ENCODE results near the gene OR13C5.

Gene OR13C5

GRCh38 chr9:104589626-104590025, 9.6 kb downstream of the OR13C5 start:
- Histone ChIP-seq H2BK12ac (ENCODE audit: low read length in 2 of 2) (no peak overlapping the region), H3K36me3 (ENCODE audit: control insufficient read depth in 1 of 2, insufficient read depth in 2 of 2, low read depth in 1 of 2, low read length in 2 of 2) (no peaks in the 10 kb centered on the region), H3K4ac (ENCODE audit: low read depth in 1 of 2, low read length in 2 of 2) (no peak overlapping the region), H3K79me1 (replicated peaks; ENCODE audit: low read length, poor library complexity, severe bottlenecking) (no peaks in the 10 kb centered on the region), H2BK5ac (ENCODE audit: low read depth, low read length, poor library complexity, severe bottlenecking) (no peak overlapping the region), H4K91ac (ENCODE audit: low read length) (no peak overlapping the region), H4K8ac (ENCODE audit: low read length) (no peak overlapping the region), H3K27me3 (ENCODE audit: control insufficient read depth in 1 of 2, insufficient read depth in 1 of 2, low read length in 2 of 2) (no peaks in the 10 kb centered on the region), H3K27ac (ENCODE audit: low read length, poor library complexity, severe bottlenecking) (no peak overlapping the region), H3K23ac (ENCODE audit: low read length in 2 of 2) (no peak overlapping the region), H2AK5ac (ENCODE audit: low read length, severe bottlenecking) (no peak overlapping the region), H3K9ac (ENCODE audit: low read length) (no peak overlapping the region), H3K4me2 (ENCODE audit: low read length, poor library complexity, severe bottlenecking) (no peak overlapping the region), H3K4me1 (ENCODE audit: control insufficient read depth, insufficient read depth, low read depth, low read length) (no peaks in the 10 kb centered on the region), H3K9me3 (ENCODE audit: control insufficient read depth, low read length) (peaks cover 9% of the 10 kb centered on the region), H2BK15ac (ENCODE audit: low read depth, poor library complexity, severe bottlenecking) (no peak overlapping the region), H3K4me3 (ENCODE audit: insufficient read depth in 1 of 2, low read depth in 1 of 2, low read length in 2 of 2) (no peak overlapping the region), H2AFZ (ENCODE audit: low read depth, low read length) (no peak overlapping the region), H2BK120ac (ENCODE audit: low read depth, low read length) (no peak overlapping the region), H3K18ac (ENCODE audit: low read depth in 1 of 2, low read length in 2 of 2) (no peak overlapping the region), H3K14ac (ENCODE audit: low read length in 2 of 2) (no peak overlapping the region)
- WGBS = no CpG with 5 or more reads among the region's 1 CpG
- DNase-seq = no peak

DNA sequence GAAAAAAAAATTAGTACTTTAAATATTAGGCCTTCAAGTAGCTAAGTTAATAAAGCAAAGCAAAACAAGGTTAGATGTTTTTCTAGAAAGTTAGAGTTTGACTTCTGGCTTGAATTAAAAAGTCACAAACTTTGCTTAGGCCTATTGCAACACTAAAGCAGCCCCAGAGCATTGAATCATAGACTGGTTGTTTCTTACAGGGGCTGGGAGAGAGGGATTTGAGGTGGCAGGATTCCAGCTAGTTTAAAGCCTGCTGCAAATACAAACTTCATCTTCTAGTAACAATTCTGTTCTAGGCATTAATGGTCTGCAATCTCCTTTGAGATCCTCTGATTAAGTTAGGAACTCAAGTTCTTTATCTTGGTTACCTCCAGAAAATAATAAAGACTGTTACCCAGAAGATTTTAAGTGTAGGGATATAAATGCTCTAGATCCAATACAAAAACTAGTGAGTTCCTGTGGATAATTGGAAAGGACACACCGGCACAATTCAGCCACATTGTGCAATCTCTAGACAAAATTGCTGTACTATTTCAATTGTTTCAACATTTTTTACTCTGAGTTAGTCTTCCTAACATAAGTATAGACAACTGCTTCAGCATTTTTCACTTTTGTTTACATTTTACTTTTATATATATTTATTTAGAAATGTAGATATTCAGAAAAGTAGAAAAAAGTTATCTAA, 12.6 kb downstream of the OR13C5 start:
- no peak for DNase-seq
- Histone ChIP-seq H2AK5ac (ENCODE audit: low read length, severe bottlenecking) (no peak overlapping the region), H3K14ac (ENCODE audit: low read length in 2 of 2) (no peak overlapping the region), H3K4ac (ENCODE audit: low read depth in 1 of 2, low read length in 2 of 2) (no peak overlapping the region), H3K4me2 (ENCODE audit: low read length, poor library complexity, severe bottlenecking) (no peak overlapping the region), H3K9ac (ENCODE audit: low read length) (peak overlapping the region; percentile 63), H3K4me3 (ENCODE audit: insufficient read depth in 1 of 2, low read depth in 1 of 2, low read length in 2 of 2) (no peak overlapping the region), H2BK120ac (ENCODE audit: low read depth, low read length) (no peak overlapping the region), H3K36me3 (ENCODE audit: control insufficient read depth in 1 of 2, insufficient read depth in 2 of 2, low read depth in 1 of 2, low read length in 2 of 2) (no peaks in the 10 kb centered on the region), H2BK15ac (ENCODE audit: low read depth, poor library complexity, severe bottlenecking) (no peak overlapping the region), H3K23ac (ENCODE audit: low read length in 2 of 2) (no peak overlapping the region), H3K79me1 (replicated peaks; ENCODE audit: low read length, poor library complexity, severe bottlenecking) (no peaks in the 10 kb centered on the region), H3K4me1 (ENCODE audit: control insufficient read depth, insufficient read depth, low read depth, low read length) (no peaks in the 10 kb centered on the region), H4K91ac (ENCODE audit: low read length) (no peak overlapping the region), H2BK5ac (ENCODE audit: low read depth, low read length, poor library complexity, severe bottlenecking) (peak overlapping the region; percentile 44), H3K9me3 (ENCODE audit: control insufficient read depth, low read length) (no peaks in the 10 kb centered on the region), H4K8ac (ENCODE audit: low read length) (no peak overlapping the region), H2BK12ac (ENCODE audit: low read length in 2 of 2) (no peak overlapping the region), H3K18ac (ENCODE audit: low read depth in 1 of 2, low read length in 2 of 2) (no peak overlapping the region), H3K27me3 (ENCODE audit: control insufficient read depth in 1 of 2, insufficient read depth in 1 of 2, low read length in 2 of 2) (no peaks in the 10 kb centered on the region), H2AFZ (ENCODE audit: low read depth, low read length) (no peak overlapping the region), H3K27ac (ENCODE audit: low read length, poor library complexity, severe bottlenecking) (no peak overlapping the region)
- WGBS = 100% methylated on average over 1 of the region's 1 CpG

DNA sequence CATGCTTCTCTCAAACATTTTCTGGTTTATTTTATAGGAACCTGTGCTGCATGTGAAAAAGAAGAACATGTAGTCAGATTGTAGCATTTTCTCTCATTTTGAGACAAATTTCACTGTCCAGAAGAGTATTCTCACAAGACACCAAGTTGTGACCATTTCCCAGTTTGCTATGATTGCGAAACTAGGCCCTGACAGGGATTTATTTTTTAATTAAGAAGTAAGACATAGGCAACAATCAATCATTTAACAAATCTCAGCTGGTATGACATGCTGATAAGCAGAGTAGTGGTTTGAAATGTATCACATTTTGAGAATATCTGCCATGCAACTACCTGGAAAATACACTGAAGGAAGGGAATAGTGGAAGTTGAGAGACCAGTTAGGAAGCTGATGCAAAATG, 18.7 kb downstream of the OR13C5 start:
- Histone ChIP-seq H3K9me3 (ENCODE audit: control insufficient read depth, low read length) (no peaks in the 10 kb centered on the region), H2AFZ (ENCODE audit: low read depth, low read length) (no peak overlapping the region), H2BK12ac (ENCODE audit: low read length in 2 of 2) (no peak overlapping the region), H3K79me1 (replicated peaks; ENCODE audit: low read length, poor library complexity, severe bottlenecking) (no peaks in the 10 kb centered on the region), H2BK5ac (ENCODE audit: low read depth, low read length, poor library complexity, severe bottlenecking) (no peak overlapping the region), H3K36me3 (ENCODE audit: control insufficient read depth in 1 of 2, insufficient read depth in 2 of 2, low read depth in 1 of 2, low read length in 2 of 2) (no peaks in the 10 kb centered on the region), H4K91ac (ENCODE audit: low read length) (no peak overlapping the region), H3K27me3 (ENCODE audit: control insufficient read depth in 1 of 2, insufficient read depth in 1 of 2, low read length in 2 of 2) (no peaks in the 10 kb centered on the region), H3K4me3 (ENCODE audit: insufficient read depth in 1 of 2, low read depth in 1 of 2, low read length in 2 of 2) (no peak overlapping the region), H3K23ac (ENCODE audit: low read length in 2 of 2) (no peak overlapping the region), H2AK5ac (ENCODE audit: low read length, severe bottlenecking) (no peak overlapping the region), H4K8ac (ENCODE audit: low read length) (no peak overlapping the region), H3K14ac (ENCODE audit: low read length in 2 of 2) (no peak overlapping the region), H3K4me1 (ENCODE audit: control insufficient read depth, insufficient read depth, low read depth, low read length) (no peaks in the 10 kb centered on the region), H3K4me2 (ENCODE audit: low read length, poor library complexity, severe bottlenecking) (no peak overlapping the region), H3K4ac (ENCODE audit: low read depth in 1 of 2, low read length in 2 of 2) (no peak overlapping the region), H2BK120ac (ENCODE audit: low read depth, low read length) (no peak overlapping the region), H3K9ac (ENCODE audit: low read length) (no peak overlapping the region), H3K18ac (ENCODE audit: low read depth in 1 of 2, low read length in 2 of 2) (no peak overlapping the region), H2BK15ac (ENCODE audit: low read depth, poor library complexity, severe bottlenecking) (no peak overlapping the region), H3K27ac (ENCODE audit: low read length, poor library complexity, severe bottlenecking) (no peak overlapping the region)
- no CpG with 5 or more reads among the region's 1 CpG for WGBS
- no peak for DNase-seq

DNA sequence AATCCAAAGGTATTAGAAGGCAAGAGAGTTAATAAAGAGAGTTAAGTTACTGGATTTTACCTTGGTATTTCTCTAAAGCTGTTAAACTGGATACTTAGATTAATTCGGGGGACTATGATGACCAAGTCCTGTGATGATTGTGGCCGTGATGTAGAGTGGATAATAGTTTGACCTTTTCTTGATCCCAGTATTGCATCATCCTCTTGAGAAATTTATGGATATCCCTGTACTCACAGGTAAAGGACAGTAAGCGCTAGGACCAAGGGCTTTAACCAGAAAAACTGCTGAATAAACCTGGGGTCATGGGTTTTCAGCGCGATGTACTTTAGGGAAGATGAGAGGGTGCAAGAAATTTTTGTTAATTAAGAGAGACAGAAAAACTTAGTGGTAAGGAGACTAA, 21.9 kb downstream of the OR13C5 start:
- Histone ChIP-seq H3K9me3 (ENCODE audit: control insufficient read depth, low read length) (peaks cover 20% of the 10 kb centered on the region), H3K4me2 (ENCODE audit: low read length, poor library complexity, severe bottlenecking) (no peak overlapping the region), H3K14ac (ENCODE audit: low read length in 2 of 2) (no peak overlapping the region), H2AK5ac (ENCODE audit: low read length, severe bottlenecking) (no peak overlapping the region), H2AFZ (ENCODE audit: low read depth, low read length) (no peak overlapping the region), H3K27me3 (ENCODE audit: control insufficient read depth in 1 of 2, insufficient read depth in 1 of 2, low read length in 2 of 2) (no peaks in the 10 kb centered on the region), H2BK12ac (ENCODE audit: low read length in 2 of 2) (no peak overlapping the region), H3K4me1 (ENCODE audit: control insufficient read depth, insufficient read depth, low read depth, low read length) (no peaks in the 10 kb centered on the region), H3K36me3 (ENCODE audit: control insufficient read depth in 1 of 2, insufficient read depth in 2 of 2, low read depth in 1 of 2, low read length in 2 of 2) (no peaks in the 10 kb centered on the region), H2BK15ac (ENCODE audit: low read depth, poor library complexity, severe bottlenecking) (no peak overlapping the region), H2BK5ac (ENCODE audit: low read depth, low read length, poor library complexity, severe bottlenecking) (no peak overlapping the region), H3K18ac (ENCODE audit: low read depth in 1 of 2, low read length in 2 of 2) (no peak overlapping the region), H2BK120ac (ENCODE audit: low read depth, low read length) (no peak overlapping the region), H3K27ac (ENCODE audit: low read length, poor library complexity, severe bottlenecking) (no peak overlapping the region), H3K4ac (ENCODE audit: low read depth in 1 of 2, low read length in 2 of 2) (no peak overlapping the region), H3K9ac (ENCODE audit: low read length) (no peak overlapping the region), H3K4me3 (ENCODE audit: insufficient read depth in 1 of 2, low read depth in 1 of 2, low read length in 2 of 2) (no peak overlapping the region), H3K23ac (ENCODE audit: low read length in 2 of 2) (no peak overlapping the region), H4K8ac (ENCODE audit: low read length) (no peak overlapping the region), H3K79me1 (replicated peaks; ENCODE audit: low read length, poor library complexity, severe bottlenecking) (no peaks in the 10 kb centered on the region), H4K91ac (ENCODE audit: low read length) (no peak overlapping the region)
- WGBS = 84% methylated on average over 5 of the region's 5 CpGs
- no peak for DNase-seq
